ENCODE data around the gene TMEM151B.

Gene TMEM151B

GRCh38 chr6:44297063-44298038 is 27.1 kb downstream of the TMEM151B start:
- no peak for TF ChIP-seq CTCF (IDR thresholded peaks at IDR 0.05; ENCODE audit: low read depth, low read length)
- no peak for TF ChIP-seq MYC (IDR thresholded peaks at IDR 0.05; ENCODE audit: low read depth, low read length)
- TF ChIP-seq MAX (IDR thresholded peaks at IDR 0.05; ENCODE audit: low read depth, low read length): no peak
- no peak for TF ChIP-seq POLR2A (IDR thresholded peaks at IDR 0.05; ENCODE audit: extremely low read depth, insufficient read length)
- H3K4me3 ChIP-seq (ENCODE audit: low read depth, low read length): no peak overlapping the region
- DNase-seq (ENCODE audit: low read depth): peak; percentile 40

GRCh38 chr6:44298055-44298803 is 28.0 kb downstream of the TMEM151B start:
- TF ChIP-seq MYC (IDR thresholded peaks at IDR 0.05; ENCODE audit: low read depth, low read length) (no peak), POLR2A (IDR thresholded peaks at IDR 0.05; ENCODE audit: extremely low read depth, insufficient read length) (no peak), CTCF (IDR thresholded peaks at IDR 0.05; ENCODE audit: low read depth, low read length) (no peak), MAX (IDR thresholded peaks at IDR 0.05; ENCODE audit: low read depth, low read length) (no peak)

GRCh38 chr6:44298864-44299263 is 28.6 kb downstream of the TMEM151B start:
- TF ChIP-seq POLR2A (IDR thresholded peaks at IDR 0.05; ENCODE audit: extremely low read depth, insufficient read length): no peak
- TF ChIP-seq MAX (IDR thresholded peaks at IDR 0.05; ENCODE audit: low read depth, low read length): no peak
- no peak for TF ChIP-seq MYC (IDR thresholded peaks at IDR 0.05; ENCODE audit: low read depth, low read length)
- TF ChIP-seq CTCF (IDR thresholded peaks at IDR 0.05; ENCODE audit: low read depth, low read length): no peak
- H3K4me3 ChIP-seq (ENCODE audit: low read depth, low read length): no peak overlapping the region
- no peak for DNase-seq (ENCODE audit: low read depth)

More at GRCh38 chr6:44298055-44298803, 28.0 kb downstream of the TMEM151B start:
- no peak overlapping the region for H3K4me3 ChIP-seq (ENCODE audit: low read depth, low read length)
- DNase-seq (ENCODE audit: low read depth): peak; percentile 38

GRCh38 chr6:44300292-44300823 is 30.1 kb downstream of the TMEM151B start:
- no peak for DNase-seq (ENCODE audit: low read depth)
- no peak overlapping the region for H3K4me3 ChIP-seq (ENCODE audit: low read depth, low read length)
- TF ChIP-seq MYC (IDR thresholded peaks at IDR 0.05; ENCODE audit: low read depth, low read length) (no peak), MAX (IDR thresholded peaks at IDR 0.05; ENCODE audit: low read depth, low read length) (no peak), POLR2A (IDR thresholded peaks at IDR 0.05; ENCODE audit: extremely low read depth, insufficient read length) (no peak), CTCF (IDR thresholded peaks at IDR 0.05; ENCODE audit: low read depth, low read length) (no peak)

GRCh38 chr6:44301106-44301505 is 30.9 kb downstream of the TMEM151B start:
- H3K4me3 ChIP-seq (ENCODE audit: low read depth, low read length): no peak overlapping the region
- TF ChIP-seq MAX (IDR thresholded peaks at IDR 0.05; ENCODE audit: low read depth, low read length) (no peak), CTCF (IDR thresholded peaks at IDR 0.05; ENCODE audit: low read depth, low read length) (no peak), POLR2A (IDR thresholded peaks at IDR 0.05; ENCODE audit: extremely low read depth, insufficient read length) (no peak), MYC (IDR thresholded peaks at IDR 0.05; ENCODE audit: low read depth, low read length) (no peak)
- no peak for DNase-seq (ENCODE audit: low read depth)

Measured in NB4 (cell line).